Parathyroid adenoma (tissue), 2 donors: Measurements from ENCODE around the gene KLK11.

Source experiments
- H2AFZ ChIP-seq: fragments of 300-600 bp; sonication (generic); one replicate; pipeline ENCODE4 v1.7.0; 2017; ENCODE audit warnings: antibody characterized with exemption, mild to moderate bottlenecking
- H3K27ac ChIP-seq: fragments of 300-600 bp; sonication (generic); one replicate; pipeline ENCODE4 v1.7.0; 2017
- H3K27me3 ChIP-seq: fragments of 300-600 bp; sonication (generic); one replicate; pipeline ENCODE4 v1.7.0; 2017; ENCODE audit warnings: low read length; ENCODE audit not compliant: control insufficient read depth, insufficient read depth
- H3K36me3 ChIP-seq: fragments of 300-600 bp; sonication (generic); one replicate; pipeline ENCODE4 v1.7.0; 2017; ENCODE audit warnings: low read length; ENCODE audit not compliant: control insufficient read depth, insufficient read depth
- H3K4me1 ChIP-seq: fragments of 300-600 bp; sonication (generic); one replicate; pipeline ENCODE4 v1.7.0; 2017; ENCODE audit warnings: control low read depth
- H3K4me2 ChIP-seq: fragments of 300-600 bp; sonication (generic); one replicate; pipeline ENCODE4 v1.7.0; 2017; ENCODE audit warnings: low read length
- H3K4me3 ChIP-seq: fragments of 300-600 bp; sonication (generic); one replicate; pipeline ENCODE4 v1.7.0; 2017; ENCODE audit warnings: low read depth, low read length
- H3K79me2 ChIP-seq: fragments of 300-600 bp; sonication (generic); one replicate; pipeline ENCODE4 v1.7.0; 2017; ENCODE audit warnings: control low read depth
- H3K9ac ChIP-seq: fragments of 300-600 bp; sonication (generic); one replicate; pipeline ENCODE4 v1.7.0; 2017; ENCODE audit warnings: mild to moderate bottlenecking
- H3K9me3 ChIP-seq: fragments of 300-600 bp; sonication (generic); one replicate; pipeline ENCODE4 v1.7.0; 2017; ENCODE audit warnings: low read length; ENCODE audit not compliant: control insufficient read depth
- TF ChIP-seq, protein P1 (sequence below): fragments of 300-600 bp; sonication (generic); IDR thresholded peaks from one replicate; pipeline ENCODE4 v1.7.0; 2017; ENCODE audit warnings: antibody characterized with exemption, mild to moderate bottlenecking
- donor health status: primary hyperparathyroidism.

The KLK11 gene

DNA sequence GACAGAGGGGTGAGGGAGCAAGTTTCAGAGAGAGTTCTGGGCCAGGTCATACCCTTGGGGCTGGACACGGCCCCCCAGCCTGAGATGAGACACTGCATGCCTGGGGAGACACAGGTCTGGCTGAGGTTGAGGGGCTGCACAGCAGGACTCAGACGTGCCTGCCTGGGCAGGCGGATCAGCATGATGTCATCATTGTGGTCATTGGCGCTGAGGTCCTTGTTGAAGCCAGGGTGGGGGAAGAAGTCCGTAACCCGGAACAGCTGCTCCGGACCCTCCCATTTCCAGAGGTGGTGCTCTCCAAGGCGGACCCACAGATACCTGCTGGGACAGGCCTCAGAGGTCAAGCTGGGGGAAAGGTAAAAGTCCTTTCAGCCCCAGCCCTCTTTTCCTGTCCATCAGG is 20.0 kb downstream of the KLK11 start:
- no peak overlapping the region for H2AFZ ChIP-seq
- TF ChIP-seq, protein P1, sequence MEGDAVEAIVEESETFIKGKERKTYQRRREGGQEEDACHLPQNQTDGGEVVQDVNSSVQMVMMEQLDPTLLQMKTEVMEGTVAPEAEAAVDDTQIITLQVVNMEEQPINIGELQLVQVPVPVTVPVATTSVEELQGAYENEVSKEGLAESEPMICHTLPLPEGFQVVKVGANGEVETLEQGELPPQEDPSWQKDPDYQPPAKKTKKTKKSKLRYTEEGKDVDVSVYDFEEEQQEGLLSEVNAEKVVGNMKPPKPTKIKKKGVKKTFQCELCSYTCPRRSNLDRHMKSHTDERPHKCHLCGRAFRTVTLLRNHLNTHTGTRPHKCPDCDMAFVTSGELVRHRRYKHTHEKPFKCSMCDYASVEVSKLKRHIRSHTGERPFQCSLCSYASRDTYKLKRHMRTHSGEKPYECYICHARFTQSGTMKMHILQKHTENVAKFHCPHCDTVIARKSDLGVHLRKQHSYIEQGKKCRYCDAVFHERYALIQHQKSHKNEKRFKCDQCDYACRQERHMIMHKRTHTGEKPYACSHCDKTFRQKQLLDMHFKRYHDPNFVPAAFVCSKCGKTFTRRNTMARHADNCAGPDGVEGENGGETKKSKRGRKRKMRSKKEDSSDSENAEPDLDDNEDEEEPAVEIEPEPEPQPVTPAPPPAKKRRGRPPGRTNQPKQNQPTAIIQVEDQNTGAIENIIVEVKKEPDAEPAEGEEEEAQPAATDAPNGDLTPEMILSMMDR = no peak
- H3K36me3 ChIP-seq = no peaks in the 10 kb centered on the region
- H3K4me2 ChIP-seq = no peak overlapping the region
- no peaks in the 10 kb centered on the region for H3K27me3 ChIP-seq
- H3K79me2 ChIP-seq = no peaks in the 10 kb centered on the region
- H3K4me1 ChIP-seq = no peaks in the 10 kb centered on the region
- H3K4me3 ChIP-seq = no peak overlapping the region
- H3K9ac ChIP-seq = no peak overlapping the region
- no peak overlapping the region for H3K27ac ChIP-seq
- H3K9me3 ChIP-seq = no peaks in the 10 kb centered on the region

- Histone ChIP-seq H3K9ac (no peak overlapping the region), H3K4me1 (no peaks in the 10 kb centered on the region), H3K27me3 (no peaks in the 10 kb centered on the region), H3K27ac (no peak overlapping the region), H2AFZ (no peak overlapping the region), H3K36me3 (no peaks in the 10 kb centered on the region), H3K4me3 (no peak overlapping the region), H3K79me2 (no peaks in the 10 kb centered on the region), H3K9me3 (no peaks in the 10 kb centered on the region), H3K4me2 (no peak overlapping the region)
- TF ChIP-seq, protein P1 = no peak
Observed at GRCh38 chr19:51005248-51005647, 21.2 kb downstream of the KLK11 start.

- H3K27me3 ChIP-seq = no peaks in the 10 kb centered on the region
- no peaks in the 10 kb centered on the region for H3K36me3 ChIP-seq
- TF ChIP-seq, protein P1 = no peak
- no peak overlapping the region for H3K4me2 ChIP-seq
- no peaks in the 10 kb centered on the region for H3K4me1 ChIP-seq
- H3K4me3 ChIP-seq = no peak overlapping the region
- H3K27ac ChIP-seq = no peak overlapping the region
- H3K9me3 ChIP-seq = no peaks in the 10 kb centered on the region
- H3K79me2 ChIP-seq = no peaks in the 10 kb centered on the region
- no peak overlapping the region for H2AFZ ChIP-seq
- no peak overlapping the region for H3K9ac ChIP-seq
Observed at GRCh38 chr19:51003316-51003715, 23.1 kb downstream of the KLK11 start.

DNA sequence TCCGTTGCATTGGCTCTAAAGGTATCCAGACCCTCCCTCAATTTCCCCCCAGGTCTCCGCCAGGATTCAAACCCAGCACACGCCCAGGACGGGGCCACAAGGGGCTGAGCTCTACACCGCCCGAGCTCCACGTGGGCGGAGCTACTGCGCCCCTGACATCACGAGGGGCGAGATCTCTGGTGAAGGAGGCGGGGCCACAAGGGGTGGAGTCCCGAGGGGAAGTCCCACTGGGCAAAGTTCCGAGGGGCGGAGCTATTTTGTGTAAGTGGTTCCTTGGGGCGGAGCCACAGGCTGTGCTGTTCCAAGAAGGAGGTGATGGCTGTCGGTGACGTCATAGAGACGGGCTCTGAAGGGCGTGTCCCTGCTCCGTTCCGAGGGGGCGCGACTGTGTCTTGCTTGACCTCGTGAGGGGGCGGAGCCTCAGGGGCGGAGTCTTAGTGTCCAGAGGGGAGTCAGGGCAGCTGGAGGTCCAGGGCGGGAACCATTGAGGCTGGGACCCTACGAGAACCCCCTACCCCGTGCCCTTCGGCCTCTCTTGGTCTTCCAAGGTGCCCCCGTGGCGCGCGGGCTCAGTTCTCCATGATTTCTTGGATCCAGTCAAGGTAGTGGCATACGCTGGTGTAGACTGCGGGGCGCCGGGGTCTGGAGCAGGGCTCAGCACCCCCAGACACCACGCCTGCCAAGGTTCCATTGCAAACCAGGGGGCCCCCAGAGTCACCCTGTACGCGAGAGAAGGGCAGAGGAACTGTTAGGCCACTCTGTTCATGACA is 23.7 kb downstream of the KLK11 start:
- H3K9me3 ChIP-seq = no peaks in the 10 kb centered on the region
- no peaks in the 10 kb centered on the region for H3K4me1 ChIP-seq
- no peaks in the 10 kb centered on the region for H3K36me3 ChIP-seq
- no peak overlapping the region for H3K4me3 ChIP-seq
- H3K27ac ChIP-seq = no peak overlapping the region
- TF ChIP-seq, protein P1 = no peak
- no peaks in the 10 kb centered on the region for H3K27me3 ChIP-seq
- no peak overlapping the region for H2AFZ ChIP-seq
- no peak overlapping the region for H3K4me2 ChIP-seq
- no peak overlapping the region for H3K9ac ChIP-seq
- no peaks in the 10 kb centered on the region for H3K79me2 ChIP-seq

GRCh38 chr19:51002089-51002532 is 24.3 kb downstream of the KLK11 start:
- no peaks in the 10 kb centered on the region for H3K36me3 ChIP-seq
- TF ChIP-seq, protein P1 = no peak
- no peak overlapping the region for H3K4me3 ChIP-seq
- no peaks in the 10 kb centered on the region for H3K9me3 ChIP-seq
- H3K27me3 ChIP-seq = no peaks in the 10 kb centered on the region
- H3K9ac ChIP-seq = no peak overlapping the region
- H2AFZ ChIP-seq = no peak overlapping the region
- H3K4me1 ChIP-seq = no peaks in the 10 kb centered on the region
- no peak overlapping the region for H3K4me2 ChIP-seq
- no peaks in the 10 kb centered on the region for H3K79me2 ChIP-seq
- no peak overlapping the region for H3K27ac ChIP-seq
